Caco-2 (cell line): Measurements from ENCODE around the gene PATJ. TPM values are rescaled to one million over a fixed set of nuclear protein-coding genes. Genes with fewer than 3 reads are reported as not detected.

Experiments
- BruUV-seq: library from RNA; stranded (reverse); fragments of 400-500 nt; replicated peaks from 2 replicates; lab custom pipeline; 2021; lab: Mats Ljungman, UMichigan
- CTCF ChIA-PET: fragments of 300-600 bp; sonication (Branson Sonifier 250); formaldehyde crosslinking; loops from one replicate; lab custom pipeline; 2022; ENCODE audit warnings: antibody characterized with exemption; lab: Charles Lee
- POLR2A ChIA-PET: fragments of 300-600 bp; sonication (Branson Sonifier 250); formaldehyde crosslinking; loops from one replicate; lab custom pipeline; 2022; ENCODE audit warnings: antibody characterized with exemption; lab: Charles Lee
- DNase-seq, 2 experiments: peaks; one replicate each; pipeline versions ENCODE4 v3.0.0 to v3.0.0-alpha.2; 2020 to 2022
- H3K27me3 ChIP-seq: replicated peaks from 2 replicates; pipeline ENCODE4 v1.6.0; 2011; ENCODE audit warnings: low read length; ENCODE audit not compliant: control insufficient read depth, insufficient read depth
- H3K36me3 ChIP-seq: 2 replicates; pipeline ENCODE4 v1.5.1; 2011; ENCODE audit warnings: low read length; ENCODE audit not compliant: control insufficient read depth, insufficient read depth
- H3K4me1 ChIP-seq: fragments of 250-450 bp; sonication (Bioruptor Pico); 2 replicates; pipeline ENCODE4 v1.5.1; 2020; ENCODE audit warnings: mild to moderate bottlenecking
- H3K4me3 ChIP-seq: 2 replicates; pipeline ENCODE4 v1.5.1; 2011; ENCODE audit warnings: low read depth, mild to moderate bottlenecking, control low read depth, low read length
- H3K9me3 ChIP-seq: fragments of 250-450 bp; sonication (Bioruptor Pico); 2 replicates; pipeline ENCODE4 v1.5.1; 2020; ENCODE audit warnings: mild to moderate bottlenecking, moderate library complexity
- H3K27ac Mint-ChIP-seq: one replicate; pipeline ENCODE4 v1.8.0; 2022; ENCODE audit warnings: mixed read lengths; ENCODE audit not compliant: unreplicated experiment
- H3K27me3 Mint-ChIP-seq: one replicate; pipeline ENCODE4 v1.8.0; 2022; ENCODE audit warnings: mixed read lengths; ENCODE audit not compliant: insufficient read depth, unreplicated experiment
- H3K36me3 Mint-ChIP-seq: one replicate; pipeline ENCODE4 v1.8.0; 2022; ENCODE audit warnings: mild to moderate bottlenecking, mixed read lengths; ENCODE audit not compliant: insufficient read depth, unreplicated experiment
- H3K4me1 Mint-ChIP-seq: one replicate; pipeline ENCODE4 v1.8.0; 2022; ENCODE audit warnings: low read depth, mixed read lengths; ENCODE audit not compliant: unreplicated experiment
- H3K4me3 Mint-ChIP-seq: one replicate; pipeline ENCODE4 v1.8.0; 2022; ENCODE audit warnings: mild to moderate bottlenecking, moderate library complexity, mixed read lengths; ENCODE audit not compliant: unreplicated experiment
- H3K9me3 Mint-ChIP-seq: one replicate; pipeline ENCODE4 v1.8.0; 2022; ENCODE audit warnings: mixed read lengths; ENCODE audit not compliant: unreplicated experiment
- CTCF ChIP-seq, 2 experiments: fragments of 200-600 bp in 1 of 2; IDR thresholded peaks; 1 replicate in 1 of 2; 2 replicates in 1 of 2; pipeline versions ENCODE4 v1.5.1 to v1.8.0; 2011 to 2022; ENCODE audit warnings: antibody characterized with exemption in 1 of 2, control low read depth in 1 of 2, inconsistent platforms in 1 of 2, low read depth in 1 of 2, low read length in 1 of 2, mild to moderate bottlenecking in 1 of 2, moderate library complexity in 1 of 2; ENCODE audit not compliant: insufficient read depth in 1 of 2, severe bottlenecking in 1 of 2, unreplicated experiment in 1 of 2
- intact Hi-C: fragments of 100-400 bp; cut with micrococcal nuclease; formaldehyde crosslinking; loops from one replicate; pipeline ENCODE4 v1.10.0; 2022; ENCODE audit not compliant: unreplicated experiment
- total RNA-seq: library from RNA; stranded (reverse); gene quantifications from 2 replicates; pipeline ENCODE4 v1.2.3, GENCODE V29; 2022

The PATJ gene
- total RNA-seq, 1 experiment from 2014 or later = 31.6 TPM

- Mint-ChIP-seq H3K9me3 (no peaks in the 10 kb centered on the region), H3K4me1 (peaks cover 7% of the 10 kb centered on the region), H3K27ac (no peak overlapping the region), H3K27me3 (no peaks in the 10 kb centered on the region), H3K4me3 (no peak overlapping the region), H3K36me3 (no peaks in the 10 kb centered on the region)
- Histone ChIP-seq H3K4me3 (no peak overlapping the region), H3K36me3 (no peaks in the 10 kb centered on the region), H3K4me1 (no peaks in the 10 kb centered on the region), H3K27me3 (no peaks in the 10 kb centered on the region), H3K9me3 (no peaks in the 10 kb centered on the region)
- intact Hi-C loops = no loop called here
- ChIA-PET CTCF (no interaction called here), POLR2A (no interaction called here)
- TF ChIP-seq CTCF (IDR thresholded peaks at IDR 0.05; ENCODE audit: insufficient read depth in 1 of 2, low read depth in 1 of 2, low read length in 1 of 2, severe bottlenecking in 1 of 2, unreplicated experiment in 1 of 2) = no peak
- no peak for DNase-seq
- no TSS peak for BruUV-seq
These were observed 237.4 kb downstream of the PATJ start for GRCh38 chr1:61979729-61980128.

- Mint-ChIP-seq H3K27ac (no peak overlapping the region), H3K36me3 (no peaks in the 10 kb centered on the region), H3K4me3 (no peak overlapping the region), H3K27me3 (no peaks in the 10 kb centered on the region), H3K9me3 (no peaks in the 10 kb centered on the region), H3K4me1 (peaks cover 2% of the 10 kb centered on the region)
- H3K36me3 ChIP-seq = no peaks in the 10 kb centered on the region
- H3K4me1 ChIP-seq = no peaks in the 10 kb centered on the region
- BruUV-seq = no TSS peak
- no peaks in the 10 kb centered on the region for H3K27me3 ChIP-seq
- no peak for DNase-seq
- intact Hi-C loops = no loop called here
- ChIA-PET CTCF (no interaction called here), POLR2A (no interaction called here)
- no peaks in the 10 kb centered on the region for H3K9me3 ChIP-seq
- TF ChIP-seq CTCF (IDR thresholded peaks at IDR 0.05; ENCODE audit: insufficient read depth in 1 of 2, low read depth in 1 of 2, low read length in 1 of 2, severe bottlenecking in 1 of 2, unreplicated experiment in 1 of 2) = no peak
- no peak overlapping the region for H3K4me3 ChIP-seq
These were observed 238.3 kb downstream of the PATJ start for GRCh38 chr1:61980561-61980960.

GRCh38 chr1:61981870-61982660 lies 239.8 kb downstream of the PATJ start:
- DNase-seq = no peak
- Histone ChIP-seq H3K4me1 (no peaks in the 10 kb centered on the region), H3K9me3 (no peaks in the 10 kb centered on the region), H3K36me3 (no peaks in the 10 kb centered on the region), H3K27me3 (no peaks in the 10 kb centered on the region), H3K4me3 (no peak overlapping the region)
- Mint-ChIP-seq H3K27ac (no peak overlapping the region), H3K36me3 (no peaks in the 10 kb centered on the region), H3K4me3 (no peak overlapping the region), H3K4me1 (no peaks in the 10 kb centered on the region), H3K9me3 (no peaks in the 10 kb centered on the region), H3K27me3 (no peaks in the 10 kb centered on the region)
- no TSS peak for BruUV-seq
- ChIA-PET POLR2A (no interaction called here), CTCF (no interaction called here)
- TF ChIP-seq CTCF (IDR thresholded peaks at IDR 0.05; ENCODE audit: insufficient read depth in 1 of 2, low read depth in 1 of 2, low read length in 1 of 2, severe bottlenecking in 1 of 2, unreplicated experiment in 1 of 2) = no peak
- intact Hi-C loops = no loop called here
